Peyer's patch (tissue), 4 donors: ENCODE results near the gene CDS2.

Experiments
- CTCF ChIP-seq, 6 experiments: fragments of 450-650 bp in 4 of 6; fragments of 200-600 bp in 2 of 6; sonication (generic) in 1 of 6; IDR thresholded peaks; one replicate each; pipeline ENCODE4 v1.5.1; 2017 to 2019; ENCODE audit warnings: antibody characterized with exemption in 6 of 6, mild to moderate bottlenecking in 3 of 6, moderate library complexity in 1 of 6
- POLR2A ChIP-seq, 2 donors: fragments of 450-650 bp; IDR thresholded peaks; one replicate each; pipeline ENCODE4 v1.5.1; 2017; ENCODE audit warnings: antibody characterized with exemption in 2 of 2, mild to moderate bottlenecking in 2 of 2, moderate library complexity in 2 of 2

- TF ChIP-seq CTCF (IDR thresholded peaks at IDR 0.05) (no peak), POLR2A (IDR thresholded peaks at IDR 0.05) (no peak)
These were observed 94.2 kb downstream of the CDS2 start for GRCh38 chr20:5221061-5221430.
